Adrenal gland (tissue), 12 donors: Measurements from ENCODE around the gene IPP. TPM values are rescaled to one million over a fixed set of nuclear protein-coding genes. Genes with fewer than 3 reads are reported as not detected.

ENCODE experiments used
- DNase-seq, 7 donors: peaks; one replicate each; pipeline ENCODE4 v3.0.0-alpha.2; 2019 to 2020
- H3K27ac ChIP-seq, 5 donors: fragments of 200-600 bp; sonication (generic) in 4 of 5; 1 replicate in 3 of 5; 2 replicates in 2 of 5; pipeline versions ENCODE4 v1.5.1 to v1.8.0; 2016 to 2020; ENCODE audit warnings: mild to moderate bottlenecking in 1 of 5
- H3K27me3 ChIP-seq: fragments of 200-600 bp; 2 replicates; pipeline ENCODE4 v1.8.0; 2021
- H3K36me3 ChIP-seq, 2 donors: fragments of 200-600 bp; replicated peaks in 1 of 2; 1 replicate in 1 of 2; 2 replicates in 1 of 2; pipeline versions ENCODE4 v1.5.1 to v1.8.0; 2018 to 2022
- H3K4me1 ChIP-seq, 2 donors: fragments of 200-600 bp; replicated peaks in 1 of 2; 1 replicate in 1 of 2; 2 replicates in 1 of 2; pipeline versions ENCODE4 v1.5.1 to v1.8.0; 2018 to 2021
- H3K4me3 ChIP-seq, 4 donors: fragments of 200-600 bp; sonication (generic) in 3 of 4; one replicate each; pipeline ENCODE4 v1.5.1; 2016 to 2018
- H3K9me3 ChIP-seq, 3 donors: fragments of 200-600 bp; sonication (generic) in 1 of 3; replicated peaks in 1 of 3; 1 replicate in 2 of 3; 2 replicates in 1 of 3; pipeline versions ENCODE4 v1.5.1 to v1.8.0; 2016 to 2021
- CTCF ChIP-seq, 6 experiments: fragments of 450-650 bp in 4 of 6; fragments of 200-600 bp in 2 of 6; sonication (generic) in 1 of 6; IDR thresholded peaks; 1 replicate in 5 of 6; 2 replicates in 1 of 6; pipeline versions ENCODE4 v1.5.1 to v1.8.0; 2016 to 2021; ENCODE audit warnings: antibody characterized with exemption in 6 of 6, mild to moderate bottlenecking in 2 of 6, moderate library complexity in 1 of 6
- POLR2A ChIP-seq, 2 donors: fragments of 450-650 bp; IDR thresholded peaks; one replicate each; pipeline ENCODE4 v1.6.1; 2017; ENCODE audit warnings: antibody characterized with exemption in 2 of 2, mild to moderate bottlenecking in 2 of 2, moderate library complexity in 1 of 2
- WGBS, 4 donors: extraction: QIAGEN DNeasy Blood & Tissue Kit in 2 of 4; methylation state at CpG; one replicate each; pipeline versions ENCODE4 v1.1.5 to v1.1.7; 2013 to 2017; 5-methylcytosine and 5-hydroxymethylcytosine counted together
- intact Hi-C, 2 donors: fragments of 100-400 bp; cut with DNase I; formaldehyde crosslinking; loops; one replicate each; pipeline versions ENCODE4 v1.14.1 to v1.15.0; 2022 to 2023
- polyA plus RNA-seq, 3 donors: library from polyadenylated mRNA; stranded (reverse); fragments of 200-250 nt in 2 of 3; fragments of 350-450 nt in 1 of 3; fragmentation: Illumina TruSeq in 1 of 3; extraction: RNeasy Lipid Tissue Mini Kit (QIAGEN cat#74804) in 1 of 3; gene quantifications; one replicate each; pipeline ENCODE4 v1.2.3, GENCODE V29; 2013 to 2014
- total RNA-seq, 9 donors: library from RNA; depleted of rRNA in 4 of 9; stranded (reverse); fragments of >200 nt in 4 of 9; fragments of 120-200 nt in 1 of 9; fragmentation: NEBNext Ultra II Directional in 1 of 9; extraction: Animal tissue kit (Norgen Biotek cat#: 25700) in 1 of 9; gene quantifications; one replicate each; pipeline versions ENCODE4 v1.1.0 to v1.2.4, GENCODE V29; 2013 to 2023
- donor health status: healthy with polysubstance abuse.
- donor health status: Bipolar disorder and iron deficiency.
- donor health status: DM: yes; HTN: yes; CAD: no.
- donor health status: DM: no; HTN: no; CAD: no.
- donor health status: DM: no; HTN: no; CAD: no.
- donor health status: DM: yes; HTN: yes; CAD: no.

Gene IPP
- total and polyA plus RNA-seq, 12 donors: 2.8 to 23.9 (median 11.3) TPM

DNA sequence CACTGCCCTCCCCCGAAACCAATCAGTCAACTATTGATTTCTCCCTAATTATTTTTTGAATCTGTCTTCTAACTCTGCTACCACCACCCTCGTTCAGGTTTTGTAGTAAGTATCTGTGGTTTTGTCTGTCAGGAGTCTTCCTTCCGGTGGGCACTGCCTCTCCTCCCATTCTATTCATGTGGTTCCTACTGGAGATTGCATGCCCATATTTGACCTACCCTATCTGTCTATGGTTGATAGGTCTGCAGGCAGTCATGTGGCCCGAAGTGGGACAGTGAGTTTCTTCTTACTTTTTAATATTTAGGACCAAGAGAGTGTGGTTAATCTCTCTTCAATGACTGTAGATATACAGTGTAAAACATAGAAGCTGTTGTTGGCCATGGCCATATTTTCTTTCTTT lies 35.1 kb upstream of the IPP start:
- intact Hi-C loops: no loop called here
- Histone ChIP-seq H3K4me3 (no peak overlapping the region), H3K36me3 (no peaks in the 10 kb centered on the region), H3K27me3 (no peaks in the 10 kb centered on the region), H3K9me3 (no peaks in the 10 kb centered on the region), H3K4me1 (no peaks in the 10 kb centered on the region), H3K27ac (no peak overlapping the region)
- DNase-seq: no peak
- 75 to 83% (median 79%) methylated on average over 4 of the region's 4 CpGs for WGBS, 4 donors
- no peak for TF ChIP-seq POLR2A (IDR thresholded peaks at IDR 0.05)
- no peak for TF ChIP-seq CTCF (IDR thresholded peaks at IDR 0.05)

- Histone ChIP-seq H3K27me3 (no peaks in the 10 kb centered on the region), H3K27ac (no peak overlapping the region), H3K36me3 (no peaks in the 10 kb centered on the region), H3K9me3 (no peaks in the 10 kb centered on the region), H3K4me3 (no peak overlapping the region), H3K4me1 (no peaks in the 10 kb centered on the region)
- WGBS, 4 donors: 83 to 90% (median 84%) methylated on average over 3 of the region's 3 CpGs
- intact Hi-C loops: no loop called here
- TF ChIP-seq POLR2A (IDR thresholded peaks at IDR 0.05) (no peak), CTCF (IDR thresholded peaks at IDR 0.05) (no peak)
- no peak for DNase-seq
Measured at GRCh38 chr1:45775794-45776193, 25.3 kb upstream of the IPP start.

GRCh38 chr1:45772971-45773370 lies 22.5 kb upstream of the IPP start:
- H3K9me3 ChIP-seq: no peaks in the 10 kb centered on the region
- DNase-seq: no peak
- H3K27ac ChIP-seq: no peak overlapping the region
- intact Hi-C loops: no loop called here
- H3K4me3 ChIP-seq: no peak overlapping the region
- no peaks in the 10 kb centered on the region for H3K27me3 ChIP-seq
- no peaks in the 10 kb centered on the region for H3K36me3 ChIP-seq
- H3K4me1 ChIP-seq: no peaks in the 10 kb centered on the region
- TF ChIP-seq POLR2A (IDR thresholded peaks at IDR 0.05) (no peak), CTCF (IDR thresholded peaks at IDR 0.05) (no peak)
- WGBS, 4 donors: 81 to 92% (median 89%) methylated on average over 3 of the region's 3 CpGs

DNA sequence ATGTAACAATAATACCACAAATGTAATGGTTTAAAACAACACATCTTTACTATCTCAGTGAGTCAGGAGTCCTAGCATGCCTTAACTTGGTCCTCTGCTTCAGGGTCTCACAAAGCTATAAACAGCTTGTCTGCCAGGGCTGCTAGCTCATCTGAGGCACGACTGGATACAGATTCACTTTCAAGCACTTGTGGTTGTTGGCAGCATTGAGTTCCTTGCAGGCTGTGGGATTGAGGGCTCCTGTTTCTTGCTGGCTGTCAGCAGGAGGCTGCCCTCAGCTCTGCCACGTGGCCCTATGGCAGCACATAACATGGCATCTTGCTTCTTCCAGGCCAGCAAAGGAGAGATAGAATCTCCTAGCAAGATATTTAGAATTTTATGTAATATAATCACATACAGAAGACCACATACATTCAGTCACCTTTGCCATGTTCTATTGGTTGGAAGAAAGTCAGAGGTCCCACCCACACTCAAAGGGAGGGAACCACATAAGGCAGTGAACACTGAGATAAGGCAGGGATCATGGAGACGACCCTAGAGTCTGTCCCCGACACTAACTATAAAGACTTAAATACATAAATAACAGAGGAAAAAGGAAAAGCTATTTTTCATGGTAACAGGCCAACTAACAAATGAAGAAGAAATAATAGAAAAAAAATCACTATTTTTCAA lies 18.9 kb upstream of the IPP start:
- no peak for DNase-seq
- H3K4me1 ChIP-seq: no peaks in the 10 kb centered on the region
- no peak overlapping the region for H3K27ac ChIP-seq
- H3K4me3 ChIP-seq: no peak overlapping the region
- no peak for TF ChIP-seq POLR2A (IDR thresholded peaks at IDR 0.05)
- H3K9me3 ChIP-seq: no peaks in the 10 kb centered on the region
- no peaks in the 10 kb centered on the region for H3K27me3 ChIP-seq
- intact Hi-C loops: no loop called here
- WGBS, 4 donors: 52 to 65% (median 57%) methylated on average over 3 to 4 of the region's 4 CpGs
- no peaks in the 10 kb centered on the region for H3K36me3 ChIP-seq

- no peak for TF ChIP-seq CTCF (IDR thresholded peaks at IDR 0.05)
- no peak for TF ChIP-seq POLR2A (IDR thresholded peaks at IDR 0.05)
- Histone ChIP-seq H3K9me3 (no peaks in the 10 kb centered on the region), H3K27me3 (no peaks in the 10 kb centered on the region), H3K4me3 (no peak overlapping the region), H3K4me1 (no peaks in the 10 kb centered on the region), H3K27ac (no peak overlapping the region), H3K36me3 (no peaks in the 10 kb centered on the region)
- WGBS, 4 donors: 69 to 77% (median 70%) methylated on average over 6 of the region's 6 CpGs
- DNase-seq: no peak
- intact Hi-C loops: no loop called here
Measured at GRCh38 chr1:45767035-45767434, 16.6 kb upstream of the IPP start.
